GM18526 (cell line): ENCODE measurements around the gene EAF1.

Experiments
- POLR2A ChIP-seq: IDR thresholded peaks from 3 replicates; pipeline ENCODE4 v1.6.1; 2011; ENCODE audit not compliant: insufficient read length; ENCODE audit errors: extremely low read depth

Gene EAF1

GRCh38 chr3:15465876-15466585 lies 38.6 kb downstream of the EAF1 start:
- no peak for TF ChIP-seq POLR2A

- no peak for TF ChIP-seq POLR2A
These were observed 40.1 kb downstream of the EAF1 start for GRCh38 chr3:15467227-15468181.

GRCh38 chr3:15470261-15470660 lies 42.9 kb downstream of the EAF1 start:
- TF ChIP-seq POLR2A = no peak

GRCh38 chr3:15470849-15471248 lies 43.5 kb downstream of the EAF1 start:
- no peak for TF ChIP-seq POLR2A

- no peak for TF ChIP-seq POLR2A
These were observed 44.5 kb downstream of the EAF1 start for GRCh38 chr3:15471861-15472260.

DNA sequence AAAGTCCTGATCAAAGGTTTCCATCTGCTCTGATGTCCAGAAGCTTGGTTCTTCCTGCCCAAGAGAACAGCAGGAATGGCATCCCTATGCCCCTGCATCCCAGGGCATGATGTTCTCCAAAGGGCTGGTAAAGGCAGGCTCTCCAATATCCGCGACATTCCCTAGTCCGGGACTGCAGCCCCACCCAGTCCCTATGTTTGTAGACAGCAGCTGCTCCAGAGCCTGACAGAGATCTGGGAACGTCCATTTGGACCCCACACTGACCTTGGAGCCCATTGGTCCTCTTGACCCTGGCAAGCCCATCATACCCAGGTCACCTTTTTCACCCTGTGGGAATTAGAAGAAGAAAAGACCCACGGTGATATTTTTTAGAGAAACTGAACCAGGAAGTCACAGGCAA lies 47.8 kb downstream of the EAF1 start:
- no peak for TF ChIP-seq POLR2A

DNA sequence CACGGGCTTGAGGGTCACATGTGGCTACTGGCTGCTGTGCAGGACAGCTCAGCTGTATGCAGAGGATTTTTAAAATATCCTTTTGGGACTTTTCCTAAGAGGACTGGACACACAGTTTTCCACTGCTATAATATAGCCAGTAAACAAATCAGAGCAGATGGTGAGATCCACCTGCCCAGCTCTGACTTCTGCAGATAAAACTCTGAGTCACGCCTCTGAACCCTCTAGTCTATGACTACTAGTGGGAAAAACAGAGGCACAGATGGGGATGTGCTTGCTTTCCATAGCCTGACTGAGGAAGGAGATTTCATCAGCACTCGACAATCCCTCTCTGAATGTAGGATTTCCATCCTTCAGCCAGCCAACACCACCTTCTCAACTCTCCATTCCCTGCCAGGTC lies 49.0 kb downstream of the EAF1 start:
- TF ChIP-seq POLR2A = no peak

GRCh38 chr3:15477951-15478639 lies 50.7 kb downstream of the EAF1 start:
- no peak for TF ChIP-seq POLR2A

DNA sequence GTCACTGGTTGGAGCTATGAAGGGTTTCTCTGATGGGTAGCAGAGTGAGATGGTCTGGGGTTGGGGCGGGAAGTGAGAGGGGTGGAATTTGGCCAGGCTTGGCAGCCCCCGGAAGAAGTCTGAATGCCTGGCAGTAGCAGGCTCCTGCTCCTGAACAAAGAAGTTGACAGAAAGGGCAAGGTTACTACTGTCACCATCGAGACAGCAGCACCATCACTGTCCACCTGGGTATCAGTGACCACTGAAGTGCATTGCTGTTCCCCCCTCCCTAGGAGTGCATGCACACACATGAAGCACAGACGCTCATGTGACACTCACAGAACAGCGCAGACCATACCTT lies 51.2 kb downstream of the EAF1 start:
- TF ChIP-seq POLR2A = no peak

DNA sequence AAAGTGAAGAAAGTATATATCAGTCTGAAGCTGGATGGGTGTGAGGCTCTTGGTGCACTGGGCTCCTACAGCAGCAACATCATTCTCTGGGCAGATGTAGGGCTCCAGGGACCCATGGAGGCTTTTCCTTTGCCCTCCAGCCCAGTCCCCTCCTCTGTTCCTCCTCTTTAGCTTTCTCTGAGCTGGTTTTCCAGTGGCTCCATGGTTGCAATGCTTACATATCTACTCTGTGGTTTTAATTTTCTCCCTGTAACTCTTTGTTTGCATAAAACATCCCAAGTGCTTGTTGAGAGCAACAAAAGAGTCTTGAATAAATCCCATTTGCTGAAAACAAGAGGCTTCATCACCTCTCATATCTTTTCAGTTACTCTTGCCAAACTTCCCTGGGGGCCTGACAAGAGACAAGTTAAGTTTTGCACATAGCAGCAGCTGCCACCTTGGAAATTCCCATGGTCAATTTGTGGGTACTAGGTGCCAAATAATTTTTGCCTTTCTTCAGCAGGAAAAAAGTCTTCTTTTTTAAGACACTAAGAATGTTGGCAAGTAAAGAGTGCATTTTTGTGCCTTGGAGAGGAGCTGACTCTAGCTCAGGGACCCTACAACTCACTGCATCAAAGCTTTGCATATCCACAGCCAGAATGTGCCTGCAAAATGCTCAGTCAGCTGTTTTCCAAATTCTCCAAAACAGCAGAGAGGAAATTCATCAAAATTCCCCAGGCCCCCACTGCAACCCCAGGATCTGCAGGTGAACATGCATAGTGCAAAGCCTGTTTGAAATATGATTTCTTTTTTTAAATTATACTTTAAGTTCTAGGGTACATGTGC lies 52.2 kb downstream of the EAF1 start:
- TF ChIP-seq POLR2A = no peak

- no peak for TF ChIP-seq POLR2A
These were observed 58.6 kb downstream of the EAF1 start for GRCh38 chr3:15486020-15486419.

- TF ChIP-seq POLR2A = no peak
These were observed 59.6 kb downstream of the EAF1 start for GRCh38 chr3:15486979-15487378.

DNA sequence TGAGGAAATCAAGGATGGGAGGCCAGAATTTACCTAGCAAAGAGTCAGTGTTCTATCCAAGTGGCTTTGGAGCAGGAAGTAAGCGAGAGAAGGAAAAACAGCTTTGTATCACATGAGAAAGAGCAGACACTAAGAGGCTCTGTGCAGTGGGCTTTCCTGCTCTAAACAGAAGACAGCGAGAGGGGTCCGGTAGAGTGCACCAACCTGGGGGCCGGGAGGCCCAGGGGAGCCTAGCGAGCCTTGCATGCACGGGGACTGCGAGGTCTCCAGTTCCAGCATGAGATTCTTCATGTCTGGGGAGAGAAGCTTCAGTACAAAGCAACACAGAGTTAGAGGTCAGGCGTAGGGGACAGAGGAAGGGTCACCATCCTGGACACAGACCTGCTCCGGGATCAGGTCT lies 60.6 kb downstream of the EAF1 start:
- TF ChIP-seq POLR2A = no peak

- no peak for TF ChIP-seq POLR2A
These were observed 62.8 kb downstream of the EAF1 start for GRCh38 chr3:15490158-15490557.

DNA sequence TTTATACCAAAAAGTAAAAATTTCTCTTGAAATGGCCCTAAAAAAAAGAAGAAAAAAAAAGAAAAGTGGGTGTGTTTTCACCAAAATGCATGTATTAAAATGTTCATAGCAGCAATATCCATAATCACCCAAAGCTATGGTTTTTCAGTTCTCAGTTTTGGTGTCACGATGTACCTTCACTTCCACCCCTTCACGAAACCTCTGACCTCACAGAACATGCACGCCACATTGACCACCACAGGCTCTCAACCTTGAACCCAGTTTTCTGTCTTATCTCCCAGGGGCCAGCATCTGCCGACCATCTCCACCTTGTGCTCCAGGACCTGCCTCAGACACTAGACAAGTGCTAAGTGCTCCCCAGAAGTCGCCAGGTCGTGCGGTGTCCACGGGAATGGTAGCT lies 63.7 kb downstream of the EAF1 start:
- no peak for TF ChIP-seq POLR2A
